NCI-H128 (cell line): ENCODE data around the gene ADAM22.

Experiments used
- DNase-seq: peaks from one replicate; lab custom pipeline; 2025; ENCODE audit not compliant: unreplicated experiment; lab: John Stamatoyannopoulos, UW

The ADAM22 gene

DNA sequence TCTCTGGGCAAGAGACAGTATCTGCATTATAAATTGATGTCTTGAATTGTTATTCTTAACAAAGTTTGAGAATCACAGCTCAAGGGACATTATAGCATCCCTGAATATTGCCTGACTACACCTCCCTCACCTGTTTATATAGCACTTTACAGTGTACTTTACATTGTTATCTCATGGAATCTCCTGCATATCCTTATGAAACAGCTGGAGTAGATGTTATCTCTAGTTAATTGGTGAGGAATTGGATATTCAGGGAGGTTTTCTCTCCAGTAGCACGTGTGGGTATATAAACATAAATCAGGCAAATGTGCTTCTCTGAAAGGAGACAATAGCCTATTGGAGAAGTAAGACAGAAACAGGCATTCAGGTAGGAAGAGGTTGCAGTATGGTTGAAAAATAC, 168.6 kb downstream of the ADAM22 start:
- DNase-seq: no peak

DNA sequence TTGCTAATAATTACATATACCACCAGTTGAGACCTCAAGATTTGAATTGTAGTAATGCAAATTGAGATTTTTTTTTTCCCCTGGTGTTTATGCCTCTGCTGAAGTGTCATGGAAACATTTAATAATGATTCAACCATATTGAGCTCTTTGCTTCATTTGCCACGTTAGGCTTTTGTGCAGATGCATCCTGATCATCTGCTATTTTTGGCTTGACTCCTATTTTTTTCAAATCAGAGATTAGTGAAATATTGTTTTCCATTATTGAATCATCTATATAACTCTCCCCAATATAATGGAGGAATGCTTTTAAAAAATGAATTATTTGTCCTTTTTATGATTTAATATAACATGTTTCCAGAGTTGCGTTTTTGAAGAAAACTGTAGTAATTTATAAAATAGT, 170.7 kb downstream of the ADAM22 start:
- DNase-seq: no peak

DNA sequence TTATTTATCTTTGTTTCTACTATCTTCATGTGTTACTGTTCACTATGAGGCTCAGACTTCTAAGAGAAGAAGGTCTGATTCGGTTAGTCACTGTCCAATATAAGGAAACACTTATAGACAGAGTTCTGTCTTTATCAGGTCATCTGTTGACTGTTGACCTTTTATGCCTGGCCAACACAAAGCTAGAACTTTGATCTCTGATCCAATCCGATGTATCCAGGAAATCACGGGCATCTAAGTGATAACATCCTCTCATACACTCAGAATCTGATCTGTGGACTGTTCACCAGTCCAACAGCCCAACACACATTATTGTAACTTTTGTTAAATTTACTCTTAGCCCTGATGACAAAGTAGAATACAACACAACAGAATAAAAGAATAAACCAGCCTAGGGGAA, 171.2 kb downstream of the ADAM22 start:
- no peak for DNase-seq

DNA sequence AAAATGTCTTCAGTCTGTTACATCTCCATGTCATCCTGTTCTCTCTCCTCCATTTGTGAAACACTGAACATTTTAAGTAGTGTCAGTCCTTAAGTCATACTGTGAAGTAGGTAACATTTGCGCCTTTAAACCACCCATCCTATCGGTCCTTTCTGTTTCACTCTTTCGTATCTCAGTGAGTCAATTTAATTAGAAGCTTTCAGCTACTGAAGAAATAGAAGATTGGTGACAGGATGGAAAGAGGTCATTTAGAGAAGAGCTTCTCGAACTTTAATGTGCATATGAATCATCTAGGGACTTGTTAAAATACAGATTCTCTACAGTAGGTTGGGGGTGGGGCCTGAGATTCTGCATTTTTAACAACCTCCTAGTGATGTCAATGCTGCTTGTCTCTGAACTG, 172.4 kb downstream of the ADAM22 start:
- DNase-seq: no peak

DNA sequence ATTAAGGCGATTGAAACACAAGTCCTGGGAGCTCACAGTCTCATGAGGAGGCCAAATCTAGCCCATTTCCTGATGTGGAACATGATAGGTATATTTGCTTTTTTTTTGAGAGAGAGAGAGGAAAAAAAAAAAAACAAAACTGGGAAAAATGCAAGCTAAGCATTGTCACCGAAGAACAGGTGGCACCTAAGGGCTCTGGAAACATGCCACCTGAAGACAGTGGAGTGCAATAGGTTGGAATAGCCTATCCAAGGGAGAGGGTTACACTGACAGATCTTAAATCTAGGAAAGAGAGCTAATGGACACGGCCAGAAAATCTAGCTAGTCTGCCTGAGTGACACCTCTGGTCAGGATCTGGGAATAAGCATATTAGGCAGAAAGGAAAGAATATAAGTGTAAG, 175.6 kb downstream of the ADAM22 start:
- DNase-seq: no peak

DNA sequence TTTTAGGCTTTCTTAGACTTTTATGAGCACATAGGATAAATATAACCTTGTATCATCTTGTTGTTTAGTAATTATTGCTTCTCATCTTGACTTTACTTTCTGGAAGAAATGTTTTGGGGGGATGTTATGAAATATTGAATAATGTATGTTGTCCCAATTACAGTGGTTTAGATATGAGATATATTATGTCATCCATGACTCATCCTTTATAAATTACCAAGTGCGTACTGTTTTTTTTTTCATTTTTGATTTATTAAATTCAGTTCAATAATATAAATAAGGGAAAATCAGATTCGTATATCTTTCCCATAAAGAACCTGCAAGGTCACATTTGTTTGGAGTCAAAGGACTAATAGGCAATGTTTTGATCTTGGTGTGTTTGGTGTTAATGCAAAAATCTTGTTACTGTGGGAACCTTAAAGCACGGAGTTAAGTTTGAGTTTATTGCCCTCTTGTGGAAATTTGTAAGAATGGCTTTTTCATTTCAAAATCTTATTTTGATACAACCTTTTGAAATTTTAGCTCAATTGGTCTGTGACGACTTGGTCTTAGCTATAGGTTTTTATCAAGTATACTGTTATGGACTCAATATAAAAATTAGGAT, 177.2 kb downstream of the ADAM22 start:
- DNase-seq: no peak

DNA sequence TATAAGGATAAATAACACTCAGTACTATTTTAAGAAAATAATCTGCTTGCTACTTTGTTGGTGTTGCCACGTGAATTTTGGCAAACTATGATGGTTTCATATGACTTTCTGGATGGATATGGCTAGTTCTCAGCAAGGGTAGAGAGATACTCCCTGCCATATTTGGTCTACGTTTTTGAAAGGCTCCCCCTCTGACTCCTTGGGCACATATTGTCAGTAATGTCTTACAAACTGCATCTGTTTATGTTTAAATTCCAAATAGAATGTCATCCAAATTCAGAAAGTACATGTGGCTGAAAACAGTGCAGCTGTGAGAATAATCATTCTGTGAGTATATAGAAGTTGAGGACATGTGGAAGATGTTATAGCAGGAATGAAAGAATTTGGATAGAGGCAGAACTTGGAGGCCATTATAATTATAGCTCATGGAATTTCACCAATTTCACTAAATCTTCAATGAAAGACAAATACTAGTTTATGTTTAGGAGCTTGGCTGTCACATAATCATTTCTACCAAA, 178.0 kb downstream of the ADAM22 start:
- no peak for DNase-seq

DNA sequence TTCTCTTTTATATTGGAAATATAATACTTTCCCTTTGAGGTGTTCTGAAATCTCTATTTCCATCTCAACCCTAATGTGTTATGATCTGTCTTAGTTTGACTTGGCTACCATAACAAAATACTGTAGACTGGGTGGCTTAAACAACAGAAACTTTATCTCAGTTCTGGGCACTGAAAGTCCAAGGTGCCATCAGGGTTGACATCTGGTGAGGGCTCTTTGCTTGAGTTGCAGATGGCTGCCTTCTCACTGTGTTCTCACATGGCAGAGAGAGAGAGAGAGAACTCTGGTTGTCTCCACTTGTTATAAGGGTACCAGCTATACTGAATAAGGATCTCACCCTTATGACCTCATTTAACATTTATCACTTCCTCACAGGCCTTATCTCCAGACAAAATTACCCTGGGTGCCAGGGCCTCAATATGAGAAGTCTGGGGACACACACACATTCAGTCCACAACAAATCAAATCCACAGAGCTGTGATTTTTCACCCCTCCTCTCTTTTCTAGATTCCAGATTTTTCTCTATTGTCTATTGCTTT, 181.3 kb downstream of the ADAM22 start:
- DNase-seq: no peak

DNA sequence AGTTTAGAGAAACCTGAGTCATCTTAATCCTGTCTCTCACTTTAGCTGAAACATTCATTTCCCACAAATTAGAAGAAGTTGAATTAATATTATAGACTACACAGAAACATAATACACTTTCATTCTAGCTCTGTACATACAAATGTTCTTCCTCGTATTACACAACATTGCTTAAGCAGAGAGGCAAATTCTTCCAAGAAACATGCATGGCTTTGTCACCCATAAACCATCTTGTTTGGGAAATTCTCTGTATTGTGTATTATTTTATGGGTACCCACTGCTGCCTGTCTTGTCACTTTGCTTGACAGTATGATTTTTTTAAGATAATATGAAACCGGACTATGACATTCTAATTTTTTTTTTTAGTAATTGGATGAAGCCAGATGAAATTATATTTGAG, 181.8 kb downstream of the ADAM22 start:
- no peak for DNase-seq

DNA sequence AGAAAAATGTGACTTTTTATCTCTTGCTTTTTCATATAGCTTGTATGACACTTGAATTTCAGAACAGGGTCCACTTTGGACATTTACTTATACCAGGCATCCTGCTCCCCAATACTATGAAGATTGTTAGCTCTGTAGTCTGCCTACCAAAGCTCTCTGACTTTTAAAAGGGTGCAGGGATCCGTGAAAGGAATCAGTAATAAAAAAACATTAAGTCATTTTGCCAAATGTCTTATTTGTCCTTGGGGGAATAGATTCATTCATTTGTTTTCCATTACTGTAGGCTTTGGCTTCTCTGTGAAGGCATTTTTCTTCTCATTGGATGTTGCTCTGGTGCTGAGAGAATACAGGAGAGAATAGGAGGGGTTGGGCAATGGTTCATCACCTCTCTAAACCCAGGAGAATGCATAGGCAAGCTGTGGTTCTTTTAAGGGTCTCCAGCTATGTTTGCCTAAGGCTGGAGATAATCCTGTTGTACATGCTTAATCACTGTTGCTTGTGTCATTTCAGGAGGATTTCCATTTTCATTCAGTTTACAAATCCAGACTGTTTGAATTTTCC, 182.3 kb downstream of the ADAM22 start:
- DNase-seq: no peak

DNA sequence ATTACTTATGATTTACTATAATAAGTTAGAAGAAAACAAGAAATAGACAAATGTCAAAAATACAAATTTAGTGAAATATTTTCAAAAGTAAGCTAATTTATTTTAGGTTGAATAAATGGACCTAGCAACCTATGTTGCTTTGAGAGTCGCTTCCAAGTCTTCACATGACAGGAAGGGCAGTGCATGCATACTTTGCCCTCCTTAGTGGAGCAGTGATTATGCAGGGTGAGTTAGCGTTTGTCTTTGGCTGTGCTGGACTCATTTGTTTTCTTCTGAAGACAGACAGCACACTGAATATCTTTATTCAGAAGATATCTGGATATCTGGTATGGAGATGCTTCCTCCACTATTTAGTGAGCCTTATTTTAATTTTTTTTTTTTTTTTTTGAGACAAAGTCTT, 183.3 kb downstream of the ADAM22 start:
- no peak for DNase-seq

DNA sequence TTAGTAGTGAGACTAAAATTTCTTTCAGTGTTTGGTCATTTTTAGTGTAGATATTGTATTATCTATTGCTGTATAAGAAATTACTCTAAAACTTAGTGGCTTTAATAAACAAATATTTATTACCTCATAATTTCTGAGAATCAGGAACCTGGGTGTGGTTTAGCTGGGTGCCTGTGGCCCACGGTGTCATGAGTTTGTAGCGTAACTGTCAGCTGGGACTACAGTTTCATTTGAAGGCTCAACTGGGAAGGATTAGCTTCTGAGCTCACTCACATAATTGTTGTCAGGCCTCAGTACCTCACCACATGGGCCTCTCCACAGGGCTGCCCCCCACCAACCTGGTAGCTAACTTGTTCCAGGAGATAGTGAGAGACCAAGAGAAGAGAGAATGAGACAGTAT, 187.3 kb downstream of the ADAM22 start:
- no peak for DNase-seq

DNA sequence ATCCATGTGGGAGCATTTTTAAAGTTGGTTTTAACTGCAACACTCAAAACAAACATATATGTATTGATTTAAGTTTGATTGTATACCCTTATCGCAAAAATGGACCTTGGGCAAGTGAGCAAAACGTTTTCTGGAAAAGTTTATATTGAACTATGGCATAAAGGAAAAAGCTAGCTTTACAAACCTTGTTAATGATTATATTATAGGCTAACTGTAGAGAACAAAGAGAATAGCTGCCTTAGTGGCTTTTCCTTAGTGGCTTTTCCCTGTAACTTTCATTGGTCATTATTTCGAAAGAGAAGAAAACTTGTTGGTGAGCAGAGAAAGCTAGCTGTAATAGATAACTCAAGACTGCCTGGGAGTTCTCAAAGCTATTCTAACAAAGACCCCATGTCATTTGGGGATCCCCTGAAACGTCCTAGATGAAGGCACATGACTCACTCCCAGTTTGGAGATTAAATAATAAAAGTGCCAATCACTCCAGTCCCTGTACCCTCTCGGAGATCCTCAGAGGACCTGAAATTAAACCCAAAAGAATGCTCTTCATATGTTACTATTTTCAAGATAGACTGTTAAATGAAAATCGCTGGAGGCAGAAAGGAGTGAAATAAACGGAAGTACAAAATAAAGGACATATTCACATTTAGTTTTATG, 193.7 kb downstream of the ADAM22 start:
- DNase-seq: no peak

DNA sequence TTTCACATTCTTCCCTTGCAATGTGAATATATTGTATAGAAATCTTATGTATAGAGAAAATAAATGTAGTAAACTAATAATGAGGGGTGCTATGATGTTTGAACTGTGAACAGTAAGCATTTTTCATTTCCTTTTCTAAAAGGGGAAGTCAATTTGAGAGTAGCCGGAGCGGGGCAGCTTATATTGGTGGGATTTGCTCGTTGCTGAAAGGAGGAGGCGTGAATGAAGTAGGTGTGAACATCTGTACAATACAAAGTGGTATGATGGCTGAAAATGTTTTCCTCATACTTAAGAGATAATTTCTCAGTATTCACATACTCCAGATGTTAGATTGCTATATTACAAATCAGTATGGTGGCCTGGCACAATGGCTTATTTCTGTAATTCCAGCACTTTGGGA, 198.7 kb downstream of the ADAM22 start:
- DNase-seq: no peak

DNA sequence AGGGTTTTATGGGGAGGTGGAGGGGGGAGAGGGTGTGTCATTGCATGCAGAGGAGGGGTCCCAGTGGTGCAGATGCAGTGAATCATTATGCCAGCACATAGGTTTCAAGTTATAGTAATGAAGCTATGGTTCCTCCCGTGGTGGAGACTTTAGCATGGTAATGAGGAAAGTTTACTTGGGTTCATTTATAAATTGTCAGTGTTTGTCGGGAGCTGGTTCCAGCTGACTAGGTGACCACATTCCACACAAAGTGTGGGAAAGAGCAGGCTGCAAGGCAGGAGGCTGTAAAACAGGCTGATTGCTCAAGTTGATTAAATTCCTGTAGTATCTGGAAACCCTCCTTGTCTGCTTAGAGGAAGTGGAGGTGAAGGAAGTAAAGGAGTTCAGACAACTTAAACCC, 206.9 kb downstream of the ADAM22 start:
- no peak for DNase-seq

DNA sequence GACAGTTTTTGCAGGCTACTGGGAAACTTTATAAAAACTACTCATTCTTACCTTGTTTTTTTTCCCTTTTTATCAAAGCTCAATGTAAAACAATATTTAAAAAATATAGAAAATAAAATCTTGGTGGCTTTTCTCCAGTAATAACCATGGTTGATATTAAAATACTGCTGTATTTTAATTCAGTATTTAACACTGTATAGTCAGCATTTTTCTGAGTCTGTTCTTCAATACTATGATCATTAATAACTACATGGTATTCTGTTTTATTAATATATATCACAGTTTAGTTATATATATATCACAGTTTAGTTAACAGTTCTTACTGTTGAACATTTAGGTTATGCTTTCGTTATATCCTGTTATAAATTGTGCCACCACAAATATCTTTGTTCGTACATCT, 207.4 kb downstream of the ADAM22 start:
- no peak for DNase-seq

DNA sequence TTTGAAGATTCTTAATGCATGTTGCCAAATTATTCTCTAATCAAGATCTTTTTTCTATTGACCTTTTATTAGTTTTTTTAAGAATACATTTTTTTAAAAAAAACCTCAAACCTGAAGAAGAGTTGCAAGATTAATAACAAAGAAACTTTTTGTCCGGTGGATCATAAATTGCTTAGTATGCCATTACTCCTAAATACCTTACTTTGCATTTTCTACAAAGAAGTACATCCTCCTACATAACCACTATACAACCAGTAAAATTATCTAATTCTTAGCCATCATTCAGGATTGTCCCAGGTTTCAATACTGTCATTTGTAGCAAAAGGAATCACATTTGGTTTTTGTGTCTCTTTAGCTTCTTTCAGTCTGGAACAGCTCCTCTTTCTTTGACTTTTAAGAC, 207.9 kb downstream of the ADAM22 start:
- DNase-seq: no peak

DNA sequence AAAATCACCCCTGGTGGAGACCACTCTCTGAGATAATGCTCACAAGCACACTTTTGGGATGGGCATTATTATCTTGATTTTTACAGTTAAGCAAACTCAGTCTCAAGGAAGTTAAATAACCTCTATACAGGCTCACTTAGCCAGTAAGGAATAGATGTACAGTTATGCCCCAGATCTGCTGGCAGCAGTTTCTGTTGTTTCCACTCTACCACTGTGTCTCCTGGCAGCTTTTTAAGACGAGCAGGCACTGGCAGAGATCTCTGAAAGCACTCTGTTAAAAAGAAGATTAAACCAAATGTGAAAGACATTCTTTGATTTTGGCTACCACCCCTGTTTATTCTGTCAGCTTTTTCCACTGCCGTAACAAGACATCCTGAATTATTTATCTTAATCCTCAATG, 212.6 kb downstream of the ADAM22 start:
- DNase-seq: no peak

DNA sequence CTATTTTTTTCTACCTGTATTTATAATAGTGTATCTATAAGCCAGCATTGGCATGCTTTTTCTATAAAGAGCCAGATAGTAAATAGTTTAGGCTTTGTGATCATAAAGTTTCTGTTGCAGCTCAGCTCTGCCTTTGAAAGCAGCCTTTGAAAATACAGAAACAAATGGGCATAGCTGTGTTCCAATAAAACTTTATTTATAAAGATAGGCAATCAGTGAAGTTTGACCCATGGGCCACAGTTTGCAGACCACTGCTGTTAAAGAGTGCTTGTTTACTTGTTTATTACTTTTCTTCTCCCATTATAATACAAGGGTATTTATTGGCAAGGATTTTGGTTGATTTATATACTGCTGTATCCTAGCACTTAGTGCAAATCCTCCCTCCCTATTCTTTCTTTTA, 213.3 kb downstream of the ADAM22 start:
- no peak for DNase-seq

DNA sequence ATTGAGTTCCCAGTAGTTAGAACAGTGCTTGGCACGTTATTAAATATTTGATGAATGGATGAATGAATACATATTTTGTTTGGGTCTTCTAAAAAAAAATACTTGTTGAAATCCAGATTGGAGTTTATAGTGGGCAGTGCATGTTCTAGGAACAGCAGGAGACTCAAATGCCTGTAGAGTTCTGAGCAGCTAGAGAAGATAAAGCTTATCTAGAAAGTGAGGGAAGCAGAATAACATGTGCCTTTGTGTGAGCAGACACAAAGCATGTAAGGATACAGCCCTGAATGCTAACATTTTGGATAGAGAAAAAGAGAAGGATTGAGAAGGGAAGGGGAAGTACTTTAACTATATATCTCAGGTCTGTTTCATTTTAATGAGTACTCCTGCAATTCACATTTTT, 213.9 kb downstream of the ADAM22 start:
- no peak for DNase-seq

DNA sequence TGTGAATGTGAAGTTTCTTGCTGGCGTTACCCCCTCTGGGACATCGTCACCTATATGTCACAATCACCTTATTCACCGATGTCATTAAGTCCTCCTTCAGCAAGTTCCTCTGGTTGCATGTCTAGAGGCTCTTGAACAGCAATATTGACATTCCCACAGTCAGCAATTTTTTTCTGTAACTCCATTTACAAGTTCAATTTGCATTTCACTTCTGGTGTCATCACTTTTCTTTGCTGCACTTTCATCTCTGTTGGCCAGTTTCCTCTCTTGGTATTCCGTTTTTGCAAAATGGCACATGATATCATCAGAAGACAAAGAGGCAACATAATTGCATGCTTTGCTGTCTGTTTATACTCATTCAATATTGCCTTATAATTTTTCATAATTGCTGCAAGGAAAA, 216.0 kb downstream of the ADAM22 start:
- no peak for DNase-seq

DNA sequence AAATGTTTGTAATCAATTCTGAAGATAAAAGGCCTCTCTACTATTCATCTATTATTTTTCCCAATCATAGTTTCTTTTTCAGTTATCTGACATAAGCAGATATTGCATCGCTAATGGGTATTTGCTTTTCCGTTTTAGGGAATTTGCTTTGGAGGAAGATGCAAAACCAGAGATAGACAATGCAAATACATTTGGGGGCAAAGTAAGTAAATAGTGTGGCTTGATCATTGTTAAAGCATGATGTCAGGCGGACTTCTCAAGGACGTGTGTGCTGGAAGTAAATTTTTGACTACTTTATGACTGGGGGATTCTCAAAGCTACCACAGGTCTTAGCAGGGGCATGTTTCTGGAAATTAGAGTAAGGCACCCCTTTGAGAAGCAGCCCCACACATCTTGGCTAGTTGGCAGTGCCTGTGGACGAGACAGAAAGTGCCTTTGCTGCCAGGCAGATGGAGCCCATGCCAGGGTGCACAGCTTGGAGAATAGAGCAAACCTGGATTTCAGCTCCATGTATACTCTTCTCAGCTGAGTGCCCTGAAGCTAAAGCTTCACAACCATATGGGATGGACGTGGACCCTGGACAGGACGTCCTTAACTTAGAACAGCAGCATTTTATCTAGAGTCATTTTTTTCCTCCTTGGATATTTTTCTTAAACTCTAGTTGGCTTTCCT, 217.2 kb downstream of the ADAM22 start:
- DNase-seq: no peak
